HG02610 (cell line): ENCODE data around the gene SLC25A4.

Experiments used
- ATAC-seq: cut with Tn5 transposase; IDR thresholded peaks from one replicate; pipeline ENCODE4 v1.9.1; 2021; ENCODE audit warnings: mild to moderate bottlenecking, moderate library complexity; ENCODE audit not compliant: unreplicated experiment

SLC25A4 gene

GRCh38 chr4:185119927-185120630, 23.0 kb upstream of the SLC25A4 start:
- peak; percentile 41 for ATAC-seq

GRCh38 chr4:185120631-185120946, 22.5 kb upstream of the SLC25A4 start:
- ATAC-seq = no peak

- peak; percentile 57 for ATAC-seq
Observed at GRCh38 chr4:185122681-185123345, 20.3 kb upstream of the SLC25A4 start.

- ATAC-seq = no peak
Observed at GRCh38 chr4:185124006-185124405, 19.1 kb upstream of the SLC25A4 start.

- ATAC-seq = no peak
Observed at GRCh38 chr4:185127021-185127925, 15.8 kb upstream of the SLC25A4 start.

DNA sequence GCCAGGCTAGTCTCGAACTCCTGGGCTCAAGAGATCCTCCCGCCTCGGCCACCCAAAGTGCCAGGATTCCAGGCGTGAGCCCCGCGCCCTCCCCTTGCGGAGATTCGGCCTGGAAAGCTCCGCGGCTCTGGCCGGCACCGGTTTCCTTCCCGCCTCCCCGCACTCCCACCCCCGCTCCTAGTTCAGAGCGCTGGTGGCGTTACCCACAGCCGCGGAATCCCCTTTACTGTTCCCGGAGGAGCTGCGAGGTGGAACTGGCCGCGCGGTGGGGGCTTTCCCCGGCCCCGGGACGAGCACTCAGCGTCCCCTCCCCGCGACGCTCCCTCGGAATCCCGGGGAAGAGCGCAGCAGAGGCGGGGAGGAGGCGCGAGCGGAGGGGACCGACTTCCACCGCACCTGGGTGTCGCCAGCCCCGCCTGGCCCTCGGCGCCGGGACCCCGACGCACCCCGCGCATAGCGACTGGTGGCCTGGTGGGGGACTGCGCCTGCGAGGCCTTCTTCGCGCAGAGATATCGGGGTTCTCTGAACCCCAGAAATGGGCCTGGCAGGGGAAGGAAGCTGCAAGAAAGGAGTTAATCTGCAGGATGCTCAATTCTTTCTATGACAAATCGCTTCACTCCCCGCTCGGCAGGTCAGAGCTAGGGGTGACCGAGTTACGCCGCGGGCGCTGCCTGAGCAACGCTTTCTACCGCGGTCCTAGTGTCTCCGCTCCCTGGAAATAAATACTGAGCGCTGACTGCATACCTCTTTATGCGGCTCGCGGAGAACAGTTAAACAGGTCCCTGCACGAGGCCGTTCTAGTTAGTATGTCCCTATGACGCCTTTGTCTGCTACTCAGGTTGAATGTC, 14.6 kb upstream of the SLC25A4 start:
- ATAC-seq = no peak

DNA sequence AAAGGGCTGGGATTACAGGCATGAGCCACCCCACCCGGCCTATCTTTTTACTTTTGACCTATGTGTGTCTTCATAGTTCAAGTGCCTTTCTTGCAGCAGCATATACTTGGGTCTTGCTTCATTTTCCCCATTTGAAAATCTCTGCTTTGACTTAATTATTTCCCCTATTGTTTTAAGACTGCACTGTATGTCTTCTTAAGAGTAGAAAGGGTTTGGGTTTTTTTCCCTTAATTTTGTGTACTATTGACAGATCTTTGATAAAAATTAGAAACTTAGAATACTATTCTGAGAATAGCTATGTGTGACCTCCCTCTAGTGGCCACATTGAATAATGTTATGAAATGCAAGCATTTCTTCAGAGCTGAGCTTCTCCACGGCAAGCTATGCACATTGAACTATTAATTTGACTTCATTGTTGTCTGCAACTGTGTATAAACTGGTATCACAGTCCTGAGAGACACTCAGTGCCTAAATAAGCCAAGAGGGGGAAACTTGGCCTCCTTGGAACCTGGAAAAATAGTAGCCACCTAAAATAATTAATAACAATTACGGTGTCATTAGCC, 8.7 kb upstream of the SLC25A4 start:
- peak; percentile 65 for ATAC-seq

DNA sequence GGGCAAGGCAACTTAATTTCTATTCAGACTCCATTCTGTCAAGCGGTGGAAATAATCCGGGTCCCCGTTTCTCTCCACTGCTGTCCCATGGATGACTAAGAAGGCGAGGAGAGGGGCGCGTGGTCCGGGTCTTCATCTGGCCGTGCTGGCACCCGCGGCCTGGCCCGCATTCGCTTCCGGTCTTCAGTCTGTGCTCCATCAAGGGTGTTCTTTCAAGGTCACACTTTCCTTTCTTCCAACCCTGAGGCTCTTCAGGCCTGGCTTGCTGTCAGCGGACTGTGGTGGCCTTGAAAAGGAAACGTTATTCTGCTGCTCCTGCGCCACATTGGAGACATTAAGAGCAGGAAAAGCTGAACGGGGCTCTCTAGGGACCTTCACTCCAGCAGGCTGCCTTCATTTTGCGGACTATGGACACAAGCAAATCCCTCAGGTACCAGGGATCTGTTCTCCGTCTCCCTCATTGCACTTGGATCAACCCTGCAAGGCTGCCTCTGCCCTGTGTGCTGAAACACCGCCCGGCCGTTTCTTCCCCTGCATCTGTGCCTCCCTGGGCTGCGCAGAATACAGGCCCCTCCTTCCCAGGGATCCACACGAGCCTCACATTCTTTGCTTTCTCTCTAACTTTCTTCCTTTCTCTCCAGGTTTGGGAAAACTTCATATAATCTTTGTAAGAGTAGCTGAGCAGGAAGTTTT, 5.7 kb upstream of the SLC25A4 start:
- ATAC-seq = no peak

DNA sequence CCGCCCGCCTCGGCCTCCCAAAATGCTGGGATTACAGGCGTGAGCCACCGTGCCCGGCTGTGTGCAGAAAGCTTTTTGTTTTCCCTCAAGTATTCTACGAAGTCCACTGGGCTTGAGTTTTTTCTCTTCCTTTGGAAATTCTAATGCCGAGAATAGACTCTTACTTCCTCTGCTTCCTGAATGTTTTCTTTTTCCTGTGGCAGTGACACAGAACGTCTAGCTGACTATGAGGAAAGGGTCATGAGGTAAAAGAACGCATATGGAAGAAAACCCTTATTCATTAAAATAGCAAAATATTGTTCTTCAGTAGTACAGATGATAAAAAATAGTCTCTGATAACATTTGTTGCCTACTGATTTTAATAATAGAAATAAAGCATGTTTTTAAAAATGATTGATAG, 4.9 kb upstream of the SLC25A4 start:
- ATAC-seq = no peak

DNA sequence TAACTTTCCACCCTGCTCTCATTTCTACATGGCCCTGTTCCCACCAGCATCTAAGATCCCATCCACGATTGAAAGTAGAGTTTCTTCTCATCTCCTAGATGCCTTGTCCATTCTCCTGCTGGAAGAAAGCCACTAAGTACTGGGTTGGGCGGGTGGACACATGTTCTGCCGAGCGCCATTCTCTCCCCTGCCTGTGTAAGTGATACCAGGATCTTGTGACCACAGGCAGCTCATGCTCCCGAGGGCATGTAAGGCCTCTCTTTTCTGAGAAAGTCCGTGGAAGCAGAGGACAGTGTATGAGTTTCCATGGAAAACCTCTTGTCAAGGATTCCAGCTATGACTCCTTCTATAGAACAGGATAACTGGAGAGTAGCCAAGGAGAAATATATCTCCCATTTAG, 3.3 kb upstream of the SLC25A4 start:
- ATAC-seq = no peak

DNA sequence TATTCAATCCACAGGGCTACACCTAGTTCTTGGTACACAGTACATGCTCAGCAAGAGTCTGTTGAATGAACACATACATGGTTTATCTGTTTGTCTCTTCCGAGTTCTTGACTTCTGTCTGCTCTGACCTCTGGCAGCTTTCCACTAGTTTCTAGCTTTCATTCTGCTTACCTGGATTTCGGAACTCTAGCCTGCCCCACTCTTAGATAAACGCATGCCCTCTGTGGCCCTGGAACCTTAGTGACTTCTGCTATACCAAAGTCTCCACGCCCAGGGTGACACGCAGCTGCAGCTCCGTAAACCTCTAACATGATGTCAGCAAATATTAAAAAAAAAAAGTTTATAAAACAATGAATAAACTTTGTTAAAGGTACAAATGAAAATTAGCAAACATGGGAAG, 1.3 kb upstream of the SLC25A4 start:
- no peak for ATAC-seq

DNA sequence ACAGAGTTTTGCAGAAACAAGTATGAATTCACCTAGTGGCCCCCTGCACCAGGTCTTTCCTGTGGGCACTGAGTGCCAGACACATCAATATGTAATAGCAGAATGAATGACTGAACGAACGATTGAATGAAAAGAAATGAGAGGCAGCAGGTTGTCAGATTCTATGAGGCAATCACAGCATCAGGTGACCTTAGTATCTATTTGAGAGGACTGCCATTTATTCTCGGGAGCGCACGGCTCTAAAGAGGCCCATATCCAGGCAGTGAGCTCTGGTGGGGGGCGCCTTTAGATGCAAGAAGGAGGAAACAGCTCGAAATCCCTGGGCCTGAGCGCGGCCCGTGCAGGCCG, 528 bp upstream of the SLC25A4 start:
- peak; percentile 16 for ATAC-seq

DNA sequence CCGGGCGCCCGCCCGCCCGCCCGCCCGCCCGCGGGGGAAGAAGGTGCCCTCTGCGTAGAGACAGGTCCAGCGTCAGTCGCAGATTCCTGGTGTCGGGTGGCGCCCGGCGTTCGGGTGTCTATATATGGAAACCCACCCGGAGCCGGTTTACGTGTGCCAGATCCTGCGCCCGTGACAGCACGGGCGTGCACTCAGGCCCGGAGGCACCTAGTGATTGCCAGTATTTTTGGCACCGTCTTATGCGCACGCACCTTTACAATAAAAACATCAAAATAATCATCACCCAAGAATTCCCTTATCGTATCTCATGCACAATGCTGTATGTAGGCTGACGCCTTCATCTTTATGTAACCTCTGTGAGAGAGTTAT, 519 bp downstream of the SLC25A4 start:
- ATAC-seq = no peak

DNA sequence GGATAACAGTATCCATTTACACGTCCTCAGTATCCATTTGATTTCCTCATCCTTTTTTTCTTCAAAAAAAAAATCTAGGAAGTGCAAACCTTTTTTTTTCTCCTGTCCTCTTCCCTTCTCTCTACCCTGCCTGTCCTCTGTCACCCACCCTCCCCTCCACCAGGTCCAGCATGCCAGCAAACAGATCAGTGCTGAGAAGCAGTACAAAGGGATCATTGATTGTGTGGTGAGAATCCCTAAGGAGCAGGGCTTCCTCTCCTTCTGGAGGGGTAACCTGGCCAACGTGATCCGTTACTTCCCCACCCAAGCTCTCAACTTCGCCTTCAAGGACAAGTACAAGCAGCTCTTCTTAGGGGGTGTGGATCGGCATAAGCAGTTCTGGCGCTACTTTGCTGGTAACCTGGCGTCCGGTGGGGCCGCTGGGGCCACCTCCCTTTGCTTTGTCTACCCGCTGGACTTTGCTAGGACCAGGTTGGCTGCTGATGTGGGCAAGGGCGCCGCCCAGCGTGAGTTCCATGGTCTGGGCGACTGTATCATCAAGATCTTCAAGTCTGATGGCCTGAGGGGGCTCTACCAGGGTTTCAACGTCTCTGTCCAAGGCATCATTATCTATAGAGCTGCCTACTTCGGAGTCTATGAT, 1.7 kb downstream of the SLC25A4 start:
- ATAC-seq = no peak

GRCh38 chr4:185145572-185145971, 2.5 kb downstream of the SLC25A4 start:
- no peak for ATAC-seq

GRCh38 chr4:185149392-185149791, 6.3 kb downstream of the SLC25A4 start:
- no peak for ATAC-seq

GRCh38 chr4:185151296-185151695, 8.2 kb downstream of the SLC25A4 start:
- no peak for ATAC-seq

DNA sequence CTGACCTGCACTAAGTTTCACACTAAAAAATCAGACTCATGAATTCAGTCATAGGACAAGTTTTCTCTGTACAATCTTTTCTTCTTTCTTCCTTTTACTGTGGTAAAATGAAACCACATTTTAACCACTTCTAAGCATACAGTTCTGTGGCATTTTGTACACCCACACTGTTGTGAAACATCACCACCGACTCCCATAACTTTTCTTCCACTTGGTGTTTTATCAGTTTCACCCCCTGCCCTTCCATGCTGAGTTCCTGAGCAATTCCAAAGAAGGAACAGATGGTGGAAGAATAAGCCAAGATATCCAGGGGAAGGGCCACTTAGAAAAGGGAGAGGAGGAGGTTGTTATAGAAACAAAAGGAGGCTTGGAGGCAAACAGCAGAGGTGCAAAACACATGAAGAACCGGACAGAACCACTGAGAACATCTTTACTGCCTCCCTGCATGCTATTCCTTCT, 22.6 kb downstream of the SLC25A4 start:
- peak; percentile 93 for ATAC-seq

GRCh38 chr4:185167234-185167633, 24.2 kb downstream of the SLC25A4 start:
- no peak for ATAC-seq
